Ovary (tissue), 3 donors: ENCODE results near the gene TBCK.

ENCODE experiments used
- CTCF ChIP-seq, 3 donors: fragments of 450-650 bp in 2 of 3; fragments of 200-600 bp in 1 of 3; IDR thresholded peaks; one replicate each; pipeline versions ENCODE4 v1.5.1 to v1.8.0; 2016 to 2022; ENCODE audit warnings: antibody characterized with exemption in 3 of 3, mild to moderate bottlenecking in 1 of 3
- EP300 ChIP-seq: sonication (generic); formaldehyde crosslinking; IDR thresholded peaks from one replicate; pipeline ENCODE4 v1.6.1; 2017; ENCODE audit warnings: antibody characterized with exemption
- POLR2A ChIP-seq: fragments of 450-650 bp; IDR thresholded peaks from one replicate; pipeline ENCODE4 v1.6.1; 2017; ENCODE audit warnings: antibody characterized with exemption, mild to moderate bottlenecking, moderate library complexity
- donor health status: DM: no; HTN: no; CAD: no.

DNA sequence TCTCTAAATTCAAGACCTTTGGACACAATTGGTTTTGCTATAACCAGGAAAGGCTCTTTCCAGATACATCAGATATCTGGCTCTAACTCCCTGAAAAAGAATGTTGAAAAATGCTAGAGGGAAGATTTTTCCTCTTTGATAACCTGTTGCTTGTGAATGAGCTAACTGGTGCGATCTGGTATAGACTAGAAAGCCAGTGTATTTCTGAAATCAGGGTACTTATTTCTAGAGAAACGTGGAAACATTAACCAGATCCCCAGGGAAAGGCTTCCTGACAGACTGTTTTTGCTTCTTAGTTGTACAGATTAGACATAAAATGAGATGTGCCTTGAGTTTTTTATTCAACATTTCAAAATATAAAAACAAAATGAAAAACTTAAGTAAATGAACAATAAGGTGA is 313.0 kb downstream of the TBCK start:
- no peak for TF ChIP-seq CTCF (IDR thresholded peaks at IDR 0.05)
- no peak for TF ChIP-seq POLR2A
- no peak for TF ChIP-seq EP300
